Breast epithelium (tissue), 3 donors: ENCODE results near the gene GPSM3.

Experiments
- POLR2A ChIP-seq: fragments of 450-650 bp; IDR thresholded peaks from one replicate; pipeline ENCODE4 v1.6.1; 2016; ENCODE audit warnings: antibody characterized with exemption, mild to moderate bottlenecking, moderate library complexity
- POLR2AphosphoS5 ChIP-seq, 3 donors: sonication (generic); formaldehyde crosslinking; IDR thresholded peaks; one replicate each; pipeline ENCODE4 v1.6.1; 2017; ENCODE audit warnings: antibody characterized with exemption in 3 of 3
- TF ChIP-seq, protein P1 (sequence below), 3 donors: fragments of 450-650 bp; IDR thresholded peaks; one replicate each; pipeline ENCODE4 v1.5.1; 2016 to 2017; ENCODE audit warnings: antibody characterized with exemption in 3 of 3, mild to moderate bottlenecking in 3 of 3, moderate library complexity in 3 of 3

DNA sequence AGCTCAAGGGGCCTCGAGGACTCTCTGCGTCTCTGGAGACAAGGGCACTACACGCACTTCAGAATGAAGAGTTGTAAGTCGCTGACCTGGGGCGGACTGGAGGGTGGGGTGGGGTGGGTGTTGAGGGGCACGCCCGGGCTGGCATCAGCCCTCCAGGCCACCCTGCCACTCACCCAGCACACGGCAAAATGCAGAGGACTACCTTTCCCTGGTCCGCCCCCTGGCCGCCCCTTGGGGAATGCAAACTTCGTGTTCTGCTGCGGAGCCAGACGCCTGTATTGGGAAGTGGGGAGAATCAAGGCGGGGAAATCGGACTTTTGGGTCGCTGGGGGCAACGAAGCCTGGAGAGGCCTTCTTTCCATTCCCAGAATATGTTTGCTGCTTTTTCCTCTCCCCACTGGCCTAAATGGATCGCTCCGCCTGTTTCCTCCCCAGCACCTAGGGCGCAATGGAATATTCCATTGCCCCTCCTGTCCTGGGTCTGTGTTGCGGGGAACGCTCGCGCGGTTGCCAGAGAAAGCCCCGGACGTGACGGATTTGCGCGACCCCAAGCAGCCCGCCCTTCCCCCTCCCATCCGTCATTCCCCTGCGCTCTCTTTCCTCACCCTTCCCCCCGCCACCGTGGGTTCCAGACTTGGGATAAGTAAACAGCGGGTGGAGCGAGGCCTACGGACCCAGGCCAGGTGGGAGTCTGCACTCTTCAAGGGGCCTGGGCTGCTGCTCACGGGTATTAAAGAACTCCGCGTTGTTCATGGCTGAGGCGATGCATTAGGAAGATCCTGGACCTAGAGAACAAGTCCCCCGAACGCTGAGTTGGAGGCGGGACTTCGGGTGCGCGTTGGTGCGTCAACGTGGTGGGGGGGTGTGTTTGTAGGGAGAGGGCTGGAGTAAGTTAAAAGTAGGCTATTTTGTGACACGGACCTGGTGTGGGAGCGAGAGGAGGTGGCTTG is 38.6 kb downstream of the GPSM3 start, which contains the start of gene PPT2:
- TF ChIP-seq, protein P1, sequence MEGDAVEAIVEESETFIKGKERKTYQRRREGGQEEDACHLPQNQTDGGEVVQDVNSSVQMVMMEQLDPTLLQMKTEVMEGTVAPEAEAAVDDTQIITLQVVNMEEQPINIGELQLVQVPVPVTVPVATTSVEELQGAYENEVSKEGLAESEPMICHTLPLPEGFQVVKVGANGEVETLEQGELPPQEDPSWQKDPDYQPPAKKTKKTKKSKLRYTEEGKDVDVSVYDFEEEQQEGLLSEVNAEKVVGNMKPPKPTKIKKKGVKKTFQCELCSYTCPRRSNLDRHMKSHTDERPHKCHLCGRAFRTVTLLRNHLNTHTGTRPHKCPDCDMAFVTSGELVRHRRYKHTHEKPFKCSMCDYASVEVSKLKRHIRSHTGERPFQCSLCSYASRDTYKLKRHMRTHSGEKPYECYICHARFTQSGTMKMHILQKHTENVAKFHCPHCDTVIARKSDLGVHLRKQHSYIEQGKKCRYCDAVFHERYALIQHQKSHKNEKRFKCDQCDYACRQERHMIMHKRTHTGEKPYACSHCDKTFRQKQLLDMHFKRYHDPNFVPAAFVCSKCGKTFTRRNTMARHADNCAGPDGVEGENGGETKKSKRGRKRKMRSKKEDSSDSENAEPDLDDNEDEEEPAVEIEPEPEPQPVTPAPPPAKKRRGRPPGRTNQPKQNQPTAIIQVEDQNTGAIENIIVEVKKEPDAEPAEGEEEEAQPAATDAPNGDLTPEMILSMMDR (IDR thresholded peaks at IDR 0.05), result peak in 1 of 3 donors; percentile 18
- TF ChIP-seq POLR2A (peak; percentile 17), POLR2AphosphoS5 (IDR thresholded peaks at IDR 0.05) (peak; percentile 73 to 87 (median 82))
